ES-I3 (cell line): ENCODE data around the gene ANKRD39.

Experiments
- H3K36me3 ChIP-seq: 2 replicates; pipeline ENCODE4 v1.6.1; 2013; ENCODE audit warnings: mild to moderate bottlenecking, low read length, control low read depth, moderate library complexity; ENCODE audit not compliant: insufficient read depth
- H3K4me1 ChIP-seq: 2 replicates; pipeline ENCODE4 v1.6.1; 2013; ENCODE audit warnings: mild to moderate bottlenecking, control low read depth, low read length; ENCODE audit not compliant: insufficient read depth
- H3K9ac ChIP-seq: 2 replicates; pipeline ENCODE4 v1.6.1; 2013; ENCODE audit warnings: low read depth, mild to moderate bottlenecking, low read length, moderate library complexity
- H3K9me3 ChIP-seq: 2 replicates; pipeline ENCODE4 v1.6.1; 2013; ENCODE audit warnings: mild to moderate bottlenecking, low read length, moderate library complexity; ENCODE audit not compliant: control insufficient read depth, insufficient read depth

The ANKRD39 gene

GRCh38 chr2:96826546-96827278 lies 31.1 kb downstream of the ANKRD39 start:
- peaks cover under 1% of the 10 kb centered on the region; the same call in 1 of the 2 replicates for H3K4me1 ChIP-seq
- H3K36me3 ChIP-seq = peaks cover 7% of the 10 kb centered on the region
- H3K9me3 ChIP-seq = no peaks in the 10 kb centered on the region
- H3K9ac ChIP-seq = no peak overlapping the region

GRCh38 chr2:96825057-96825456 lies 32.8 kb downstream of the ANKRD39 start:
- no peak overlapping the region for H3K9ac ChIP-seq
- no peaks in the 10 kb centered on the region for H3K9me3 ChIP-seq
- peaks cover 7% of the 10 kb centered on the region for H3K36me3 ChIP-seq
- no peaks in the 10 kb centered on the region for H3K4me1 ChIP-seq

GRCh38 chr2:96824079-96824870 lies 33.5 kb downstream of the ANKRD39 start:
- Histone ChIP-seq H3K9me3 (no peaks in the 10 kb centered on the region), H3K36me3 (peaks cover 7% of the 10 kb centered on the region), H3K4me1 (0 out of 2 replicates have a peak, but pooled peaks cover 4% of the 10 kb centered on the region), H3K9ac (no peak overlapping the region)

DNA sequence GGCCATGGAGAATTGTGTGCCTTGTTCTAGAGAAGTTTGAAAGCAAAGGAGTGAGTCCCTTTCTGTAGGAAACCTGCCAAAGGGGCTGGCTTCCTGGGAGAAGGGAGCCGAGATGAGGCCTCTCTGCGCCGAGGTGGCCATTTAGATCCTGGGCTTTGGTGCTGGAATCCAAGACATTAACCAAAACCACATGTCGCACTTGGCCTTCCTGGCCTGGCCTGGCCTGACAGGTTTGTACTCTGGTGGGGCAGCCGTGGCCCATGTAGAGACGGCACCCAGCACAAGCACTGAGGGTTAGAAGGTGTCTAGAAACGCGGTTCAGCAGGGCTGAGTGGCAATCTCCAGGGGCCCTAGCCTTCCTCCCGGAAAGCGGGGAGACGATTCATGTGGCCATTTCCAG lies 34.6 kb downstream of the ANKRD39 start:
- Histone ChIP-seq H3K4me1 (0 out of 2 replicates have a peak, but pooled peaks cover 5% of the 10 kb centered on the region), H3K36me3 (peaks cover 7% of the 10 kb centered on the region), H3K9ac (no peak overlapping the region), H3K9me3 (no peaks in the 10 kb centered on the region)

- no peak overlapping the region for H3K9ac ChIP-seq
- H3K36me3 ChIP-seq = peaks cover 4% of the 10 kb centered on the region
- H3K4me1 ChIP-seq = 0 out of 2 replicates have a peak, but pooled peaks cover 5% of the 10 kb centered on the region
- H3K9me3 ChIP-seq = no peaks in the 10 kb centered on the region
Observed at GRCh38 chr2:96822786-96823185, 35.0 kb downstream of the ANKRD39 start.

DNA sequence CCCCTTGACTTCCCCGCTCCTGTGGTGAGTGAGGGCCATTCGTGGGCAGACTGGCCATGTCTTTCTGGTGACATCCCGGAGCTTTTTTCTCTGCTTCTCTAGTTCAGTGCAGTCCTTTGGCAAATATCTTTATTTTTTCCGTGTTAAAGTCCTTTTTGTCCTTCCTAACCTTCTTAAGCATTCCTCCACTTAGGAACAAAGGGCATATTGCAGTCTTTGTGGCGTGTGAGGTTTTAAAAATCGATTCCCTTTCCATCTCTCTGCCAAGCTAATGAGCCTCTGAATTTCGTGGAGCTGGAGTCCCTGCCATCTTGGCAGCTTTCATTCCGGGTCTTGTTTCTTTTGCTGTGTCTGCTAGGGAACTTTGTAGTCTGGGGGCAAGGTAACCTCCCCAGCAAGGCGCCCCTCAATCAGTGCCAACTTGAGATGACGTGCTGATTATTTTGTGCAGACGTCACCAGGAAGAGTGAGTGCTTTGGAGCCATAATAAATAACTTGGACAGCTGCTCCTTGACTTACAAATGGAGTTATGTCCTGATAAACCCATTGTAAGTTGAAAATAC lies 36.6 kb downstream of the ANKRD39 start:
- H3K4me1 ChIP-seq = 0 out of 2 replicates have a peak, but pooled peaks cover 5% of the 10 kb centered on the region
- no peaks in the 10 kb centered on the region; the same call in 1 of the 2 replicates for H3K36me3 ChIP-seq
- H3K9me3 ChIP-seq = no peaks in the 10 kb centered on the region
- no peak overlapping the region for H3K9ac ChIP-seq

DNA sequence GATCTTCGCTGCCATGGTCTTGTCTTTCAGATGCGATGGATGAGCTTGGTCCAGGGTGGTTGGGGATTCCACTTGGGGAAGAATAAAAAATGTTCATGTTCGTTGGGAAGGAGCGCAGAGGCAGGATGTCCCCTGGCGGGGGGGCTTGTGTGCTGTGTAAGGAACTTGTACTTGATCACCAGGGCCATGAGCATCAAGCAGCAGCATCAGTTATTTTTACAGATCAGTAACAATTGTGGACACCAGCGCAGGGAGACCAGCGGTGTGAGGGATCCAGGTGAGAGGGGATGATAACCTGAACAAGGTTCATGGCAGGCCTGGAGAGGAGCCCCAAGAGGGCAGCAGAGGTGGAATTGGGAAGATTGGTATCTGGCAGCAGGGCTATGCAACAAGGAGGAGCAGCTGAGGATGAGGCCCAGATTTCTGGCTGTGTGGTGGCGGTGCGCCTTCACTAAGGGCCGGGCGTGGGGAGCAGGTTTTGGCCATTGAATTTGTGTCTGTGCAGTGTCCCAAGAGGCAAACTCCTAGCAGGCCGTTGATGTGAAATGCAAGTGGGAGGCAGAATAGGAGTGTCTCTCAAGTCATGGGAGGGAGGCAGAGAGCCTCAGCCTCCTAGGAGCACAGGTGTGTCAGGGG lies 37.8 kb downstream of the ANKRD39 start:
- Histone ChIP-seq H3K36me3 (no peaks in the 10 kb centered on the region; the same call in 1 of the 2 replicates), H3K4me1 (0 out of 2 replicates have a peak, but pooled peaks cover 5% of the 10 kb centered on the region), H3K9ac (no peak overlapping the region), H3K9me3 (no peaks in the 10 kb centered on the region)

DNA sequence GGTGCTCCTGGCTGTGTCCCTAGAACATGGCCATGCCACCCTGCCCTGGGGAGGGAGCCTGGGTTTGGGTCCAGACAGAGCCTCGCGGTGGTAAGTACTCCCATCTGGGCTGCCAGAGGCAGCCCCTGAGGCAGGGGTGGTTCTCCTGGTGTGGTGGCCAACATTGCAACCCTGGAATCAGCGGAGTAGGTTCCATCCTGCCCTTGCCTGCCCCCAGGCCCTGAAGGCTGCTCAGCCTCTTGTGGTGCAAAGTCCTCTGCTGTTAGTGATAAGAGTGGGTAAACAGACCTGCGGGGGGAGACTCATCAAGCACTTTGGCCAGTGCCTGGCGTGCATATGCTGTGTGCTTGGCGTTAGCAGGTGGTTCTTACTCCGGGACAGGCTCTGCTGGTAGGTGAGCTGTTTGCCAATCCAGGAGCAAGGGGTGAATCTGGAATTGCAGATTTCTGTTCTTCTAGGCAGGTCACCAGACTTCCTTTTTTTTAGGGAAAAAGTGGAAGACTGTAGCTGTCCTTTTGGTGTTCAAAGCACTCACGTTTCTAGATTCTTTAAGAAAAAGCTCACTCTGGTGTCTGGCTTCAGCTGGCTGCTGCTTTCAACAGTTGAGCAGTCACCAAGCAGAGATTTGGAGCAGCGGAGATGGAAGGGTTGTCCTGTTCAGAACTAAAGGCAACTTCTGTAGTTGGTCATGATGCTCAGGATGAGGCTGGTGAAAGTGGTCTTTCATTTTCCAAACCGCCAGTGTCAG lies 38.5 kb downstream of the ANKRD39 start:
- H3K9me3 ChIP-seq = no peaks in the 10 kb centered on the region
- no peak overlapping the region for H3K9ac ChIP-seq
- H3K36me3 ChIP-seq = no peaks in the 10 kb centered on the region; the same call in 1 of the 2 replicates
- 0 out of 2 replicates have a peak, but pooled peaks cover 5% of the 10 kb centered on the region for H3K4me1 ChIP-seq

DNA sequence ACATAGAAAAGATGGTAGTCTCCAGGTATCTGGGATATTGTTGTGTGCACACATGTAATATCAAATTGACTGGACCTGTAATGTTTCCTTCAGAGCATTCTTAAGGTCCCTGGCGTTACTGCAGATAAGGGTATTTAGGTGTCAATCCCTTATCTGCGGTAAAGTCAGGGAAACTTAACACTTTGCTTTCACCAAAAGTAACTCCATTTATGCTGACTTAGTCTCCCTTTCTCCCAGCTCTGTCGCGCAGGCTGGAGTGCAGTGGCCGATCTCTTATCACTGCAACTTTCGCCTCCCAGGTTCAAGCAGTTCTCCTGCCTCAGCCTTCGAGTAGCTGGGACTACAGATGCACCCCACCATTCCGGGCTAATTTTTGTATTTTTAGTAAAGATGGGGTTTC lies 39.9 kb downstream of the ANKRD39 start:
- no peaks in the 10 kb centered on the region for H3K36me3 ChIP-seq
- H3K9ac ChIP-seq = peak overlapping the region; percentile 75; the same call in 1 of the 2 replicates
- H3K9me3 ChIP-seq = no peaks in the 10 kb centered on the region
- 0 out of 2 replicates have a peak, but pooled peaks cover 5% of the 10 kb centered on the region for H3K4me1 ChIP-seq

DNA sequence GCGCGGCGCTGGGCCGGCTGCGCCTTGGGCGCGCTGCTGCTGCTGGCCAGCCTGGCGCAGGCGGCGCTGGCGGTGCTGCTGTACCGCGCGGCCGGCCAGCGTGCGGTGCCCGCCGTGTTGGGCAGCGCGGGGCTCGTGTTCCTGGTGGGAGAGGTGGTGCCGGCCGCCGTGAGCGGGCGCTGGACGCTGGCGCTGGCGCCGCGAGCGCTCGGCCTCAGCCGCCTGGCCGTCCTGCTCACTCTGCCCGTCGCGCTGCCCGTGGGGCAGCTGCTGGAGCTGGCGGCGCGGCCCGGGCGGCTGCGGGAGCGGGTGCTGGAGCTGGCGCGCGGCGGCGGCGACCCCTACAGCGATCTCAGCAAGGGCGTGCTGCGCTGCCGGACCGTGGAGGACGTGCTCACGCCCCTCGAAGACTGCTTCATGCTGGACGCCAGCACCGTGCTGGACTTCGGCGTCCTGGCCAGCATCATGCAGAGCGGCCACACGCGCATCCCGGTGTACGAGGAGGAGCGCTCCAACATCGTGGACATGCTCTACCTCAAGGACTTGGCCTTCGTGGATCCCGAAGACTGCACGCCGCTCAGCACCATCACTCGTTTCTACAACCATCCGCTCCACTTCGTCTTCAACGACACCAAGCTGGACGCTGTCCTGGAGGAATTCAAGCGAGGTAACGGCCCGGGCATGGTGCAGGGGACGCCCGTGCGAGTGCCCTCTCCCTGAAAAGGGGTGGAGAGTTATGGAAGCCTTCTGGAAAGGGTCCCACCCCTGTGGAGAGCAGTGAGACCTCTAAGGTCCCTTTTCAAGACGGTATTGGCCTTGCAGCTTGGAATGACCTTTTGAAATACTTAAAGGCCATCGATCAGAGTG lies 40.7 kb downstream of the ANKRD39 start:
- Histone ChIP-seq H3K9ac (peak overlapping the region; percentile 75), H3K4me1 (0 out of 2 replicates have a peak, but pooled peaks cover 5% of the 10 kb centered on the region), H3K36me3 (no peaks in the 10 kb centered on the region), H3K9me3 (no peaks in the 10 kb centered on the region)

DNA sequence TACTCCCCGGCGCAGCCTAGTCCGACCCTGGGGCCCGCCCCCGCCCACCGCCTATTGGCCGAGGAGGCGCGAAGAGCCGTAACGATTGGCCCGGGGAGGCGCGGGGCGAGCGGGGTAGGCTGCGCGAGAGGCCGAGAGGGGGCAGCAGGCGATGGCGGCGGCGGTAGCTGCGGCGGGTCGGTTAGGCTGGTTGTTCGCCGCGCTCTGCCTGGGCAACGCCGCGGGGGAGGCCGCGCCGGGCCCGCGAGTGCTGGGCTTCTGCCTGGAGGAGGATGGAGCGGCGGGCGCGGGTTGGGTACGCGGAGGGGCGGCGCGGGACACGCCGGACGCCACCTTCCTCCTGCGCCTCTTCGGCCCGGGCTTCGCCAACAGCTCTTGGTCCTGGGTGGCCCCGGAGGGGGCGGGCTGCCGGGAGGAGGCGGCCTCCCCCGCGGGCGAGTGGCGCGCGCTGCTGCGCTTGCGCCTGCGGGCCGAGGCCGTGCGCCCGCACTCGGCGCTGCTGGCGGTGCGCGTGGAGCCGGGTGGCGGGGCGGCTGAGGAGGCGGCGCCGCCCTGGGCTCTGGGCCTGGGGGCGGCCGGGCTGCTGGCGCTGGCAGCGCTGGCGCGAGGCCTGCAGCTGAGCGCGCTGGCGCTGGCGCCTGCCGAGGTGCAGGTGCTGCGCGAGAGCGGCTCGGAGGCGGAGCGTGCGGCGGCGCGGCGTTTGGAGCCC lies 41.5 kb downstream of the ANKRD39 start, which contains the start of gene CNNM3:
TSS of gene CNNM3 (plus strand) at position 142 of the 709 bp plus-strand sequence. CDS start at position 152, 10 bp downstream.
- no peaks in the 10 kb centered on the region for H3K9me3 ChIP-seq
- no peaks in the 10 kb centered on the region for H3K36me3 ChIP-seq
- 0 out of 2 replicates have a peak, but pooled peaks cover 5% of the 10 kb centered on the region for H3K4me1 ChIP-seq
- peak within 1 kb of the TSS; percentile 75 for H3K9ac ChIP-seq
